ENCODE measurements around the gene HOXB5.

HOXB5 gene
- 0 reads per million in 2 donors for total RNA-seq

GRCh38 chr17:48593126-48593829 lies at the start of gene HOXB5:
HOXB5 (minus strand) TSS chr17:48593779; CDS start chr17:48593682, 97 bp downstream.
- no peak for DNase-seq

- no peak for DNase-seq
Measured at GRCh38 chr17:48642843-48643696, 49.5 kb upstream of the HOXB5 start.

- DNase-seq, result no peak
Measured at GRCh38 chr17:48642059-48642842, 48.7 kb upstream of the HOXB5 start.

GRCh38 chr17:48641541-48642058 lies 48.0 kb upstream of the HOXB5 start:
- no peak for DNase-seq

GRCh38 chr17:48640858-48641180 lies 47.2 kb upstream of the HOXB5 start:
- no peak for DNase-seq

GRCh38 chr17:48639982-48640857 lies 46.6 kb upstream of the HOXB5 start:
- no peak for DNase-seq

- DNase-seq, result no peak
Measured at GRCh38 chr17:48639136-48639535, 45.6 kb upstream of the HOXB5 start.

- DNase-seq, result no peak
Measured at GRCh38 chr17:48637323-48638260, 44.0 kb upstream of the HOXB5 start.

GRCh38 chr17:48636177-48637018 lies 42.8 kb upstream of the HOXB5 start:
- peak; percentile 67 for DNase-seq

GRCh38 chr17:48634493-48635208 lies 41.1 kb upstream of the HOXB5 start:
- no peak for DNase-seq

- DNase-seq, result no peak
Measured at GRCh38 chr17:48633266-48633677, 39.7 kb upstream of the HOXB5 start.

GRCh38 chr17:48632579-48633265 lies 39.1 kb upstream of the HOXB5 start:
- no peak for DNase-seq

GRCh38 chr17:48631693-48632578 lies 38.4 kb upstream of the HOXB5 start:
- DNase-seq, result no peak

- DNase-seq, result no peak
Measured at GRCh38 chr17:48630925-48631692, 37.5 kb upstream of the HOXB5 start.

GRCh38 chr17:48630009-48630924 lies 36.7 kb upstream of the HOXB5 start:
- no peak for DNase-seq

- no peak for DNase-seq
Measured at GRCh38 chr17:48629411-48629759, 35.8 kb upstream of the HOXB5 start.
